ENCODE measurements around the gene SLC25A25.

GRCh38 chr9:128067645-128068385 lies at the start of gene SLC25A25:
- TF ChIP-seq POLR2A (IDR thresholded peaks at IDR 0.05; ENCODE audit: low read depth, low read length) (peak; percentile 86), MYC (IDR thresholded peaks at IDR 0.05; ENCODE audit: insufficient read depth, insufficient read length, insufficient replicate concordance, low read length, severe bottlenecking) (no peak)

Data from GM12878 (cell line).